H1 (cell line): ENCODE measurements around the gene MYH11. TPM values are rescaled to one million over a fixed set of nuclear protein-coding genes. Genes with fewer than 3 reads are reported as not detected.

Experiments
- CTCF ChIA-PET: fragments of 300-600 bp; sonication (Branson Sonifier 250); formaldehyde crosslinking; loops from one replicate; lab custom pipeline; 2021; ENCODE audit not compliant: partially characterized antibody; lab: Charles Lee
- POLR2A ChIA-PET: fragments of 300-600 bp; sonication (Branson Sonifier 250); formaldehyde crosslinking; loops from one replicate; lab custom pipeline; 2021; ENCODE audit warnings: inconsistent platforms; ENCODE audit not compliant: partially characterized antibody; lab: Charles Lee
- DNase-seq, 2 experiments: peaks; one replicate each; pipeline versions ENCODE4 v3.0.0 to v3.0.0-alpha.2; 2010 to 2022; ENCODE audit warnings: low spot score in 2 of 2, low read depth in 1 of 2, mixed read lengths in 1 of 2
- FAIRE-seq: peaks from 2 replicates; lab custom pipeline; 2011; peaks lifted over from hg19 to GRCh38; lab: Jason Lieb, UNC
- H2AFZ ChIP-seq: 2 replicates; pipeline ENCODE4 v1.8.1; 2012; ENCODE audit warnings: low read length, inconsistent platforms
- H2AK5ac ChIP-seq: 2 replicates; pipeline ENCODE4 v1.6.1; 2013; ENCODE audit warnings: low read depth, low read length
- H2BK120ac ChIP-seq: replicated peaks from 2 replicates; pipeline ENCODE3; 2013; ENCODE audit warnings: low read depth, low read length, inconsistent platforms
- H2BK12ac ChIP-seq: 2 replicates; pipeline ENCODE4 v1.6.1; 2013; ENCODE audit warnings: low read depth, low read length
- H2BK15ac ChIP-seq: 2 replicates; pipeline ENCODE4 v1.6.1; 2013; ENCODE audit warnings: low read length
- H2BK20ac ChIP-seq: 2 replicates; pipeline ENCODE4 v1.6.1; 2013; ENCODE audit warnings: low read length
- H2BK5ac ChIP-seq: 2 replicates; pipeline ENCODE4 v1.6.1; 2013; ENCODE audit warnings: low read depth, low read length
- H3K14ac ChIP-seq: 2 replicates; pipeline ENCODE4 v1.6.1; 2013; ENCODE audit warnings: inconsistent platforms; ENCODE audit not compliant: insufficient read length
- H3K18ac ChIP-seq: 2 replicates; pipeline ENCODE4 v1.6.1; 2013; ENCODE audit warnings: low read length; ENCODE audit errors: extremely low read depth
- H3K23ac ChIP-seq: 2 replicates; pipeline ENCODE4 v1.6.1; 2013; ENCODE audit warnings: inconsistent platforms; ENCODE audit not compliant: insufficient read length
- H3K23me2 ChIP-seq: 2 replicates; pipeline ENCODE4 v1.6.1; 2013; ENCODE audit warnings: low read depth, low read length
- H3K27ac ChIP-seq: 2 replicates; pipeline ENCODE4 v1.6.1; 2011; ENCODE audit warnings: low read depth, low read length, inconsistent platforms
- H3K27me3 ChIP-seq, 4 experiments: replicated peaks in 1 of 4; 1 replicate in 1 of 4; 2 replicates in 3 of 4; pipeline versions ENCODE4 v1.6.1 to v1.8.1; 2011 to 2013; ENCODE audit warnings: low read length in 3 of 4, mild to moderate bottlenecking in 3 of 4, inconsistent platforms in 2 of 4, mixed read lengths in 2 of 4, moderate library complexity in 1 of 4; ENCODE audit not compliant: control insufficient read depth in 3 of 4, insufficient read depth in 3 of 4; ENCODE audit errors: extremely low read depth in 1 of 4
- H3K36me3 ChIP-seq, 4 experiments: 2 replicates each; pipeline versions ENCODE4 v1.6.1 to v1.8.1; 2011 to 2013; ENCODE audit warnings: mild to moderate bottlenecking in 4 of 4, low read length in 3 of 4, moderate library complexity in 2 of 4, control low read depth in 1 of 4, inconsistent platforms in 1 of 4; ENCODE audit not compliant: insufficient read depth in 4 of 4, control insufficient read depth in 2 of 4
- H3K4ac ChIP-seq: replicated peaks from 2 replicates; pipeline ENCODE3; 2013; ENCODE audit warnings: low read length, low read depth, mixed read lengths, inconsistent platforms; ENCODE audit not compliant: insufficient read length
- H3K4me1 ChIP-seq, 4 experiments: replicated peaks in 1 of 4; 1 replicate in 1 of 4; 2 replicates in 3 of 4; pipeline versions ENCODE4 v1.6.1 to v1.8.1; 2011 to 2013; ENCODE audit warnings: low read length in 3 of 4, inconsistent platforms in 2 of 4, mixed read lengths in 1 of 4; ENCODE audit not compliant: insufficient read depth in 4 of 4, control insufficient read depth in 3 of 4
- H3K4me2 ChIP-seq, 2 experiments: 2 replicates each; pipeline versions ENCODE4 v1.6.1 to v1.8.1; 2011 to 2013; ENCODE audit warnings: low read depth in 2 of 2, low read length in 2 of 2, control low read depth in 1 of 2, inconsistent platforms in 1 of 2, mild to moderate bottlenecking in 1 of 2; ENCODE audit not compliant: insufficient read depth in 1 of 2
- H3K4me3 ChIP-seq, 4 experiments: fragments of 200-600, 300-600 bp in 1 of 4; sonication (generic), shearing (Covaris generic), sonication (Bioruptor Twin) in 1 of 4; 2 replicates each; pipeline versions ENCODE4 v1.5.1 to v1.8.1; 2011 to 2016; ENCODE audit warnings: low read length in 4 of 4, low read depth in 3 of 4, control low read depth in 2 of 4, inconsistent platforms in 2 of 4, mild to moderate bottlenecking in 2 of 4, mixed read lengths in 1 of 4, moderate library complexity in 1 of 4; ENCODE audit not compliant: insufficient read depth in 2 of 4; ENCODE audit errors: extremely low read depth in 1 of 4
- H3K56ac ChIP-seq: replicated peaks from 2 replicates; pipeline ENCODE3; 2013; ENCODE audit warnings: low read depth, mild to moderate bottlenecking, mixed read lengths, low read length, inconsistent platforms; ENCODE audit not compliant: insufficient read length
- H3K79me1 ChIP-seq: 2 replicates; pipeline ENCODE4 v1.6.1; 2013; ENCODE audit warnings: low read depth, low read length, control low read depth
- H3K79me2 ChIP-seq, 2 experiments: 2 replicates each; pipeline versions ENCODE4 v1.6.1 to v1.8.1; 2012 to 2013; ENCODE audit warnings: low read length in 2 of 2, mild to moderate bottlenecking in 2 of 2, inconsistent platforms in 1 of 2; ENCODE audit not compliant: insufficient read depth in 2 of 2, control insufficient read depth in 1 of 2
- H3K9ac ChIP-seq, 4 experiments: replicated peaks in 1 of 4; 1 replicate in 1 of 4; 2 replicates in 3 of 4; pipeline versions ENCODE4 v1.6.1 to v1.8.1; 2011 to 2013; ENCODE audit warnings: low read depth in 3 of 4, low read length in 3 of 4, control low read depth in 2 of 4, mild to moderate bottlenecking in 2 of 4, moderate library complexity in 2 of 4, inconsistent platforms in 1 of 4; ENCODE audit errors: extremely low read depth in 1 of 4
- H3K9me3 ChIP-seq, 2 experiments: 2 replicates each; pipeline versions ENCODE4 v1.6.1 to v1.8.1; 2012 to 2013; ENCODE audit warnings: mild to moderate bottlenecking in 2 of 2, moderate library complexity in 2 of 2, control low read depth in 1 of 2, inconsistent platforms in 1 of 2, low read depth in 1 of 2, low read length in 1 of 2, mixed read lengths in 1 of 2; ENCODE audit not compliant: insufficient read depth in 2 of 2
- H4K20me1 ChIP-seq, 2 experiments: replicated peaks in 1 of 2; 2 replicates each; pipeline versions ENCODE3 to v1.8.1; 2011 to 2013; ENCODE audit warnings: inconsistent platforms in 2 of 2, low read length in 2 of 2, mild to moderate bottlenecking in 1 of 2; ENCODE audit not compliant: insufficient read depth in 2 of 2, control insufficient read depth in 1 of 2
- H4K5ac ChIP-seq: 2 replicates; pipeline ENCODE4 v1.6.1; 2013; ENCODE audit warnings: low read length, low read depth, mixed read lengths, inconsistent platforms; ENCODE audit not compliant: insufficient read length
- H4K8ac ChIP-seq: 2 replicates; pipeline ENCODE4 v1.8.0; 2013; ENCODE audit warnings: mild to moderate bottlenecking, moderate library complexity, low read length, inconsistent platforms; ENCODE audit not compliant: insufficient read depth; ENCODE audit errors: extremely low read depth
- H4K91ac ChIP-seq: replicated peaks from 2 replicates; pipeline ENCODE3; 2013; ENCODE audit warnings: low read length, mixed read lengths, inconsistent platforms; ENCODE audit not compliant: insufficient read length
- JUN ChIP-seq: IDR thresholded peaks from 2 replicates; pipeline ENCODE4 v1.6.1; 2011; ENCODE audit warnings: low read depth, mild to moderate bottlenecking, improper control_type of control experiment, low read length
- WGBS, 2 experiments: shearing (Covaris generic) in 1 of 2; methylation state at CpG; one replicate each; pipeline versions ENCODE4 v1.1.6 to v1.1.7; 2013 to 2015; ENCODE audit warnings: low lambda C conversion rate in 2 of 2, mixed read lengths in 2 of 2, inconsistent platforms in 1 of 2, low coverage in 1 of 2, missing lambda C conversion rate in 1 of 2; ENCODE audit not compliant: insufficient replicate concordance in 2 of 2, insufficient coverage in 1 of 2, insufficient read length in 1 of 2; ENCODE audit errors: extremely low coverage in 1 of 2, missing lambda C conversion rate in 1 of 2; 5-methylcytosine and 5-hydroxymethylcytosine counted together
- polyA plus RNA-seq, 7 experiments: library from polyadenylated mRNA; depleted of rRNA in 3 of 7; stranded (reverse) in 5 of 7; unstranded in 2 of 7; fragments of >200 nt in 5 of 7; fragments of 200-250 nt in 2 of 7; gene quantifications; 1 replicate in 5 of 7; 2 replicates in 1 of 7; 4 replicates in 1 of 7; pipeline versions ENCODE4 v1.2.1 to v1.2.3, GENCODE V29; 2011 to 2013; ENCODE audit warnings: missing spikeins in 2 of 7, mixed read lengths in 2 of 7
- total RNA-seq: library from RNA; stranded (reverse); fragmentation: NEBNext Ultra II Directional; extraction: Animal tissue kit (Norgen Biotek cat#: 25700); gene quantifications from 2 replicates; pipeline ENCODE4 v1.2.1, GENCODE V29; 2021

The MYH11 gene
- total and polyA plus RNA-seq, 2 of the 8 experiments (the other 6 are each of a cell fraction or from before 2014, with no cell fraction given) = 0.11 to 0.78 TPM

GRCh38 chr16:15751940-15752339, 104.9 kb downstream of the MYH11 start:
- Histone ChIP-seq H4K8ac (no peak overlapping the region; the same call in 1 of the 2 replicates), H2BK15ac (no peak overlapping the region), H3K4me3 (no peak overlapping the region), H2BK20ac (no peak overlapping the region), H2BK120ac (no peak overlapping the region), H3K9ac (no peak overlapping the region), H3K56ac (no peak overlapping the region), H3K18ac (no peak overlapping the region), H3K79me1 (no peaks in the 10 kb centered on the region), H3K23ac (no peak overlapping the region), H3K79me2 (no peaks in the 10 kb centered on the region), H2BK12ac (no peak overlapping the region), H3K4ac (no peak overlapping the region), H3K27ac (no peak overlapping the region), H3K14ac (no peak overlapping the region), H2AK5ac (no peak overlapping the region), H4K91ac (no peak overlapping the region), H2BK5ac (no peak overlapping the region), H3K23me2 (no peaks in the 10 kb centered on the region), H3K27me3 (no peaks in the 10 kb centered on the region), H3K4me2 (no peak overlapping the region), H2AFZ (no peak overlapping the region), H3K9me3 (no peaks in the 10 kb centered on the region), H3K36me3 (no peaks in the 10 kb centered on the region), H4K20me1 (no peaks in the 10 kb centered on the region), H3K4me1 (no peaks in the 10 kb centered on the region), H4K5ac (no peak overlapping the region)
- 88% methylated on average over 7 of the region's 7 CpGs; no CpG with 5 or more reads in 1 of the 2 experiments for WGBS, 2 experiments
- FAIRE-seq (no peak), DNase-seq (no peak)
- ChIA-PET CTCF (interaction anchor here (0.6 to 1.3 kb wide), 3 partner anchors 13 to 318 kb away, joined by 3 to 4 read pairs (median 3); no protein-coding TSS in a partner anchor), POLR2A (no interaction called here)
- TF ChIP-seq JUN = no peak
